ENCODE measurements around the gene SUCLG2.
"Not testable (repeated sequence)": the region's sequence is repeated elsewhere in the genome, so short reads cannot be mapped to it uniquely, and the experiment has no call there.

Gene SUCLG2

GRCh38 chr3:67540198-67540894 lies 114.1 kb downstream of the SUCLG2 start:
- TF ChIP-seq POLR2A (IDR thresholded peaks at IDR 0.05; ENCODE audit: low read depth, low read length): no peak
- FAIRE-seq (no peak), DNase-seq (ENCODE audit: insufficient read length, low spot score) (no peak)

GRCh38 chr3:67537203-67537602 lies 117.2 kb downstream of the SUCLG2 start:
- not testable (repeated sequence) for FAIRE-seq

GRCh38 chr3:67535006-67535405 lies 119.4 kb downstream of the SUCLG2 start:
- no peak for DNase-seq (ENCODE audit: insufficient read length, low spot score)
- no peak for FAIRE-seq
- no peak for TF ChIP-seq POLR2A (IDR thresholded peaks at IDR 0.05; ENCODE audit: low read depth, low read length)

More at GRCh38 chr3:67537203-67537602, 117.2 kb downstream of the SUCLG2 start:
- DNase-seq (ENCODE audit: insufficient read length, low spot score): not testable (repeated sequence)

GRCh38 chr3:67534594-67534993 lies 119.8 kb downstream of the SUCLG2 start:
- FAIRE-seq (no peak), DNase-seq (ENCODE audit: insufficient read length, low spot score) (no peak)
- no peak for TF ChIP-seq POLR2A (IDR thresholded peaks at IDR 0.05; ENCODE audit: low read depth, low read length)

GRCh38 chr3:67531181-67532101 lies 123.0 kb downstream of the SUCLG2 start:
- TF ChIP-seq POLR2A (IDR thresholded peaks at IDR 0.05; ENCODE audit: low read depth, low read length): no peak
- DNase-seq (ENCODE audit: insufficient read length, low spot score): no peak
- peak; percentile 78 for FAIRE-seq

- TF ChIP-seq POLR2A (IDR thresholded peaks at IDR 0.05; ENCODE audit: low read depth, low read length): no peak
- DNase-seq (ENCODE audit: insufficient read length, low spot score) (no peak), FAIRE-seq (no peak)
These were observed 124.5 kb downstream of the SUCLG2 start for GRCh38 chr3:67529915-67530314.

GRCh38 chr3:67529337-67529736 lies 125.1 kb downstream of the SUCLG2 start:
- DNase-seq (ENCODE audit: insufficient read length, low spot score) (no peak), FAIRE-seq (no peak)
- no peak for TF ChIP-seq POLR2A (IDR thresholded peaks at IDR 0.05; ENCODE audit: low read depth, low read length)

GRCh38 chr3:67526246-67526645 lies 128.2 kb downstream of the SUCLG2 start:
- no peak for DNase-seq (ENCODE audit: insufficient read length, low spot score)
- peak; percentile 98 for FAIRE-seq
- no peak for TF ChIP-seq POLR2A (IDR thresholded peaks at IDR 0.05; ENCODE audit: low read depth, low read length)

GRCh38 chr3:67524046-67524445 lies 130.4 kb downstream of the SUCLG2 start:
- TF ChIP-seq POLR2A (IDR thresholded peaks at IDR 0.05; ENCODE audit: low read depth, low read length): no peak
- DNase-seq (ENCODE audit: insufficient read length, low spot score) (no peak), FAIRE-seq (peak; percentile 64)

GRCh38 chr3:67522081-67522480 lies 132.3 kb downstream of the SUCLG2 start:
- TF ChIP-seq POLR2A (IDR thresholded peaks at IDR 0.05; ENCODE audit: low read depth, low read length): no peak
- no peak for FAIRE-seq

GRCh38 chr3:67521053-67521646 lies 133.3 kb downstream of the SUCLG2 start:
- no peak for TF ChIP-seq POLR2A (IDR thresholded peaks at IDR 0.05; ENCODE audit: low read depth, low read length)
- DNase-seq (ENCODE audit: insufficient read length, low spot score) (no peak), FAIRE-seq (no peak)

More at GRCh38 chr3:67522081-67522480, 132.3 kb downstream of the SUCLG2 start:
- no peak for DNase-seq (ENCODE audit: insufficient read length, low spot score)

- DNase-seq (ENCODE audit: insufficient read length, low spot score): no peak
- TF ChIP-seq POLR2A (IDR thresholded peaks at IDR 0.05; ENCODE audit: low read depth, low read length): no peak
- no peak for FAIRE-seq
These were observed 136.2 kb downstream of the SUCLG2 start for GRCh38 chr3:67518236-67518635.

- DNase-seq (ENCODE audit: insufficient read length, low spot score) (no peak), FAIRE-seq (no peak)
- no peak for TF ChIP-seq POLR2A (IDR thresholded peaks at IDR 0.05; ENCODE audit: low read depth, low read length)
These were observed 136.6 kb downstream of the SUCLG2 start for GRCh38 chr3:67517781-67518180.

- TF ChIP-seq POLR2A (IDR thresholded peaks at IDR 0.05; ENCODE audit: low read depth, low read length): no peak
- DNase-seq (ENCODE audit: insufficient read length, low spot score) (no peak), FAIRE-seq (no peak)
These were observed 137.9 kb downstream of the SUCLG2 start for GRCh38 chr3:67516496-67516895.

Measured in H54 (cell line).